Hepatocyte (in vitro differentiated cells): ENCODE data around the gene TMEM255B.

Experiments
- CTCF ChIP-seq: fragments of 200-600 bp; sonication (generic); IDR thresholded peaks from 2 replicates; pipeline ENCODE4 v1.5.1; 2016; ENCODE audit warnings: antibody characterized with exemption, mild to moderate bottlenecking; ENCODE audit not compliant: poor library complexity
- EZH2 ChIP-seq: fragments of 200-600 bp; sonication (generic); IDR thresholded peaks from 2 replicates; pipeline ENCODE4 v1.6.1; 2016; ENCODE audit warnings: antibody characterized with exemption, mild to moderate bottlenecking, borderline replicate concordance

GRCh38 chr13:113726961-113727411, 32.0 kb upstream of the TMEM255B start:
- TF ChIP-seq CTCF (no peak), EZH2 (no peak)
